DOHH2 (cell line): ENCODE measurements around the gene CDC5L.

ENCODE experiments used
- H3F3A ChIP-seq: fragments of 200-600 bp; sonication (generic), shearing (Covaris generic); 2 replicates; pipeline ENCODE4 v1.6.0; 2016; ENCODE audit warnings: antibody characterized with exemption, mild to moderate bottlenecking; ENCODE audit not compliant: control insufficient read depth, insufficient read depth
- H3K27ac ChIP-seq: fragments of 200-600 bp; sonication (generic); 2 replicates; pipeline ENCODE4 v1.5.1; 2014; ENCODE audit warnings: low read depth, mild to moderate bottlenecking, low read length, moderate library complexity
- H3K27me3 ChIP-seq: fragments of 200-600 bp; sonication (generic); 2 replicates; pipeline ENCODE4 v1.6.1; 2014; ENCODE audit warnings: mild to moderate bottlenecking, low read length, mixed read lengths; ENCODE audit not compliant: control insufficient read depth
- H3K36me3 ChIP-seq: fragments of 200-600 bp; sonication (generic); 2 replicates; pipeline ENCODE4 v1.6.1; 2014; ENCODE audit warnings: mild to moderate bottlenecking, low read length, moderate library complexity, mixed read lengths; ENCODE audit not compliant: control insufficient read depth
- H3K4me1 ChIP-seq: fragments of 200-600 bp; sonication (generic); 2 replicates; pipeline ENCODE4 v1.6.1; 2014; ENCODE audit warnings: mild to moderate bottlenecking, low read length, mixed read lengths; ENCODE audit not compliant: control insufficient read depth
- H3K4me2 ChIP-seq: fragments of 200-600 bp; sonication (generic); 2 replicates; pipeline ENCODE4 v1.6.0; 2014; ENCODE audit warnings: mild to moderate bottlenecking, low read length, moderate library complexity
- H3K4me3 ChIP-seq: fragments of 200-600 bp; sonication (generic); 2 replicates; pipeline ENCODE4 v1.5.1; 2014; ENCODE audit warnings: mild to moderate bottlenecking, low read length, mixed read lengths
- H3K79me2 ChIP-seq: fragments of 200-600 bp; sonication (generic); 2 replicates; pipeline ENCODE4 v1.6.1; 2014; ENCODE audit warnings: mild to moderate bottlenecking, low read length, mixed read lengths; ENCODE audit not compliant: control insufficient read depth
- H3K9me2 ChIP-seq: fragments of 200-600 bp; sonication (generic); replicated peaks from 2 replicates; pipeline ENCODE4 v1.6.1; 2014; ENCODE audit warnings: mild to moderate bottlenecking, low read length, mixed read lengths; ENCODE audit not compliant: control insufficient read depth
- H3K9me3 ChIP-seq: fragments of 200-600 bp; sonication (generic); 2 replicates; pipeline ENCODE4 v1.6.1; 2014; ENCODE audit warnings: antibody characterized with exemption, low read length, mixed read lengths; ENCODE audit not compliant: control insufficient read depth, insufficient read depth
- H4K20me1 ChIP-seq: fragments of 200-600 bp; sonication (generic); 2 replicates; pipeline ENCODE4 v1.6.0; 2014; ENCODE audit warnings: low read depth, mild to moderate bottlenecking, antibody characterized with exemption, low read length, moderate library complexity; ENCODE audit not compliant: control insufficient read depth, insufficient read depth
- CTCF ChIP-seq: fragments of 200-600 bp; sonication (generic); IDR thresholded peaks from one replicate; pipeline ENCODE4 v1.5.1; 2014; ENCODE audit warnings: antibody characterized with exemption, mild to moderate bottlenecking, low read depth, low read length; ENCODE audit not compliant: poor library complexity, severe bottlenecking
- EZH2phosphoT487 ChIP-seq: fragments of 200-600 bp; sonication (generic); IDR thresholded peaks from 2 replicates; pipeline ENCODE4 v1.6.1; 2017; ENCODE audit warnings: borderline replicate concordance, mild to moderate bottlenecking, antibody characterized with exemption, low read length, moderate library complexity, mixed read lengths

CDC5L gene

GRCh38 chr6:44493132-44493531 is 105.6 kb downstream of the CDC5L start:
- Histone ChIP-seq H3K79me2 (no peaks in the 10 kb centered on the region), H3K4me2 (no peak overlapping the region), H3K9me2 (no peaks in the 10 kb centered on the region), H4K20me1 (no peaks in the 10 kb centered on the region), H3K27ac (no peak overlapping the region), H3K4me3 (no peak overlapping the region), H3K27me3 (no peaks in the 10 kb centered on the region), H3K4me1 (no peaks in the 10 kb centered on the region), H3K9me3 (no peaks in the 10 kb centered on the region), H3F3A (no peaks in the 10 kb centered on the region), H3K36me3 (no peaks in the 10 kb centered on the region)
- TF ChIP-seq CTCF: no peak
- TF ChIP-seq EZH2phosphoT487: no peak

- H3K36me3 ChIP-seq: no peaks in the 10 kb centered on the region
- no peaks in the 10 kb centered on the region for H3K9me2 ChIP-seq
- H3K27me3 ChIP-seq: no peaks in the 10 kb centered on the region; the same call in 1 of the 2 replicates
- H3K4me3 ChIP-seq: no peak overlapping the region
- no peak overlapping the region for H3K27ac ChIP-seq
- H3K4me1 ChIP-seq: no peaks in the 10 kb centered on the region
- no peak overlapping the region for H3K4me2 ChIP-seq
- no peaks in the 10 kb centered on the region for H3K79me2 ChIP-seq
- no peaks in the 10 kb centered on the region for H3K9me3 ChIP-seq
- no peaks in the 10 kb centered on the region for H4K20me1 ChIP-seq
- no peak for TF ChIP-seq CTCF
- no peak for TF ChIP-seq EZH2phosphoT487
- H3F3A ChIP-seq: no peaks in the 10 kb centered on the region
Measured at GRCh38 chr6:44493593-44493992, 106.1 kb downstream of the CDC5L start.

- Histone ChIP-seq H3K79me2 (no peaks in the 10 kb centered on the region), H3K9me3 (no peaks in the 10 kb centered on the region), H3K4me1 (no peaks in the 10 kb centered on the region), H3K27me3 (no peaks in the 10 kb centered on the region; the same call in 1 of the 2 replicates), H3K27ac (no peak overlapping the region), H3K36me3 (no peaks in the 10 kb centered on the region), H3F3A (no peaks in the 10 kb centered on the region), H3K4me2 (no peak overlapping the region), H3K9me2 (no peaks in the 10 kb centered on the region), H4K20me1 (no peaks in the 10 kb centered on the region), H3K4me3 (no peak overlapping the region)
- TF ChIP-seq EZH2phosphoT487 (no peak), CTCF (no peak)
Measured at GRCh38 chr6:44494011-44494501, 106.5 kb downstream of the CDC5L start.
